HEK293T (cell line): ENCODE data around the gene NFKBIZ.

Experiments
- CTBP1 ChIP-seq: fragments of 450-650 bp; IDR thresholded peaks from 2 replicates; pipeline ENCODE4 v1.6.1; 2016; ENCODE audit warnings: borderline replicate concordance
- FOXK2 ChIP-seq: fragments of 450-650 bp; IDR thresholded peaks from 2 replicates; pipeline ENCODE4 v1.6.1; 2016; ENCODE audit warnings: mild to moderate bottlenecking
- FOXM1 ChIP-seq: fragments of 450-650 bp; IDR thresholded peaks from 2 replicates; pipeline ENCODE4 v1.6.1; 2017; ENCODE audit warnings: mild to moderate bottlenecking, borderline replicate concordance
- HDGF ChIP-seq: fragments of 450-650 bp; IDR thresholded peaks from 2 replicates; pipeline ENCODE4 v1.6.1; 2017; ENCODE audit warnings: antibody characterized with exemption, borderline replicate concordance
- L3MBTL2 ChIP-seq: fragments of 450-650 bp; conservative IDR thresholded peaks from 2 replicates; pipeline ENCODE4 v1.6.1; 2016; ENCODE audit warnings: mild to moderate bottlenecking
- LEF1 ChIP-seq: fragments of 450-650 bp; IDR thresholded peaks from 2 replicates; pipeline ENCODE4 v1.6.1; 2017; ENCODE audit warnings: mild to moderate bottlenecking, borderline replicate concordance
- SP1 ChIP-seq: fragments of 450-650 bp; IDR thresholded peaks from 2 replicates; pipeline ENCODE4 v1.6.1; 2017

GRCh38 chr3:101846709-101847108 lies 2.6 kb upstream of the NFKBIZ start:
- TF ChIP-seq HDGF (no peak), FOXM1 (no peak), FOXK2 (no peak), CTBP1 (no peak), L3MBTL2 (no peak), LEF1 (no peak), SP1 (no peak)
